ENCODE results near the gene CENPB. TPM values are rescaled to one million over a fixed set of nuclear protein-coding genes. Genes with fewer than 3 reads are reported as not detected.

CENPB gene
- total RNA-seq, 2 donors from 2014 or later = 43.0 to 50.7 TPM

- DNase-seq = no peak
- H3K27ac ChIP-seq (ENCODE audit: low read depth, low read length) = no peak overlapping the region
- H3K4me1 Mint-ChIP-seq = no peaks in the 10 kb centered on the region
- H3K27ac Mint-ChIP-seq = no peak overlapping the region
- no peak overlapping the region for H3K9ac ChIP-seq (ENCODE audit: extremely low read depth, low read length, poor library complexity, severe bottlenecking)
- 67 to 75% methylated on average over 4 of the region's 4 CpGs for WGBS, 2 experiments (ENCODE audit: insufficient coverage in 1 of 2, insufficient read length in 1 of 2)
- no peak overlapping the region for H3K4me3 Mint-ChIP-seq
- no peaks in the 10 kb centered on the region for H3K9me3 ChIP-seq (ENCODE audit: control insufficient read depth, low read length)
- H3K27me3 ChIP-seq (ENCODE audit: control insufficient read depth, insufficient read depth, low read length, poor library complexity, severe bottlenecking) = peaks cover 10% of the 10 kb centered on the region
- no peaks in the 10 kb centered on the region for H3K9me3 Mint-ChIP-seq
- H3K36me3 ChIP-seq (ENCODE audit: control insufficient read depth, insufficient read depth, low read length) = peaks cover 11% of the 10 kb centered on the region
- H3K4me3 ChIP-seq (ENCODE audit: low read length) = no peak overlapping the region
- peaks cover 5% of the 10 kb centered on the region for H3K36me3 Mint-ChIP-seq (ENCODE audit: low read depth)
- peaks cover 44% of the 10 kb centered on the region for H3K27me3 Mint-ChIP-seq (ENCODE audit: insufficient read depth)
- TF ChIP-seq CTCF (conservative IDR thresholded peaks at IDR 0.05) = no peak
- H3K4me1 ChIP-seq (ENCODE audit: control insufficient read depth, insufficient read depth, low read length) = no peaks in the 10 kb centered on the region
Observed at GRCh38 chr20:3788685-3789155, 2.2 kb upstream of the CENPB start.

GRCh38 chr20:3787324-3788014 lies 929 bp upstream of the CENPB start:
- Histone ChIP-seq H3K36me3 (ENCODE audit: control insufficient read depth, insufficient read depth, low read length) (peaks cover 11% of the 10 kb centered on the region), H3K9me3 (ENCODE audit: control insufficient read depth, low read length) (no peaks in the 10 kb centered on the region), H3K27me3 (ENCODE audit: control insufficient read depth, insufficient read depth, low read length, poor library complexity, severe bottlenecking) (peaks cover 10% of the 10 kb centered on the region), H3K9ac (ENCODE audit: extremely low read depth, low read length, poor library complexity, severe bottlenecking) (no peak overlapping the region), H3K4me1 (ENCODE audit: control insufficient read depth, insufficient read depth, low read length) (no peaks in the 10 kb centered on the region), H3K27ac (ENCODE audit: low read depth, low read length) (no peak overlapping the region), H3K4me3 (ENCODE audit: low read length) (peak overlapping the region; percentile 65)
- no peak for DNase-seq
- Mint-ChIP-seq H3K9me3 (no peaks in the 10 kb centered on the region), H3K27ac (no peak overlapping the region), H3K27me3 (ENCODE audit: insufficient read depth) (peaks cover 41% of the 10 kb centered on the region), H3K4me1 (no peaks in the 10 kb centered on the region), H3K36me3 (ENCODE audit: low read depth) (peaks cover 5% of the 10 kb centered on the region), H3K4me3 (peak overlapping the region; percentile 73)
- 86% methylated on average over 5 of the region's 5 CpGs for WGBS, 2 experiments (ENCODE audit: insufficient coverage in 1 of 2, insufficient read length in 1 of 2)
- TF ChIP-seq CTCF (conservative IDR thresholded peaks at IDR 0.05) = no peak

GRCh38 chr20:3786126-3786484 lies 435 bp downstream of the CENPB start:
- Histone ChIP-seq H3K36me3 (ENCODE audit: control insufficient read depth, insufficient read depth, low read length) (peaks cover 11% of the 10 kb centered on the region), H3K27me3 (ENCODE audit: control insufficient read depth, insufficient read depth, low read length, poor library complexity, severe bottlenecking) (peaks cover 10% of the 10 kb centered on the region), H3K27ac (ENCODE audit: low read depth, low read length) (no peak overlapping the region), H3K4me3 (ENCODE audit: low read length) (peak overlapping the region; percentile 78), H3K4me1 (ENCODE audit: control insufficient read depth, insufficient read depth, low read length) (no peaks in the 10 kb centered on the region), H3K9me3 (ENCODE audit: control insufficient read depth, low read length) (no peaks in the 10 kb centered on the region), H3K9ac (ENCODE audit: extremely low read depth, low read length, poor library complexity, severe bottlenecking) (peak overlapping the region; percentile 34)
- Mint-ChIP-seq H3K27ac (no peak overlapping the region), H3K9me3 (no peaks in the 10 kb centered on the region), H3K36me3 (ENCODE audit: low read depth) (peaks cover 5% of the 10 kb centered on the region), H3K27me3 (ENCODE audit: insufficient read depth) (peaks cover 32% of the 10 kb centered on the region), H3K4me3 (peak overlapping the region; percentile 73), H3K4me1 (no peaks in the 10 kb centered on the region)
- WGBS, 2 experiments (ENCODE audit: insufficient coverage in 1 of 2, insufficient read length in 1 of 2) = 6 to 15% methylated on average over 21 to 35 of the region's 35 CpGs
- no peak for TF ChIP-seq CTCF (conservative IDR thresholded peaks at IDR 0.05)
- DNase-seq = peak; percentile 76
